Caco-2 (cell line): ENCODE measurements around the gene TKFC. TPM values are rescaled to one million over a fixed set of nuclear protein-coding genes. Genes with fewer than 3 reads are reported as not detected.

Source experiments
- BruUV-seq: library from RNA; stranded (reverse); fragments of 400-500 nt; replicated peaks from 2 replicates; lab custom pipeline; 2021; lab: Mats Ljungman, UMichigan
- CTCF ChIA-PET: fragments of 300-600 bp; sonication (Branson Sonifier 250); formaldehyde crosslinking; loops from one replicate; lab custom pipeline; 2022; ENCODE audit warnings: antibody characterized with exemption; lab: Charles Lee
- POLR2A ChIA-PET: fragments of 300-600 bp; sonication (Branson Sonifier 250); formaldehyde crosslinking; loops from one replicate; lab custom pipeline; 2022; ENCODE audit warnings: antibody characterized with exemption; lab: Charles Lee
- DNase-seq, 2 experiments: peaks; one replicate each; pipeline versions ENCODE4 v3.0.0 to v3.0.0-alpha.2; 2020 to 2022
- H3K27me3 ChIP-seq: replicated peaks from 2 replicates; pipeline ENCODE4 v1.6.0; 2011; ENCODE audit warnings: low read length; ENCODE audit not compliant: control insufficient read depth, insufficient read depth
- H3K36me3 ChIP-seq: 2 replicates; pipeline ENCODE4 v1.5.1; 2011; ENCODE audit warnings: low read length; ENCODE audit not compliant: control insufficient read depth, insufficient read depth
- H3K4me1 ChIP-seq: fragments of 250-450 bp; sonication (Bioruptor Pico); 2 replicates; pipeline ENCODE4 v1.5.1; 2020; ENCODE audit warnings: mild to moderate bottlenecking
- H3K4me3 ChIP-seq: 2 replicates; pipeline ENCODE4 v1.5.1; 2011; ENCODE audit warnings: low read depth, mild to moderate bottlenecking, control low read depth, low read length
- H3K9me3 ChIP-seq: fragments of 250-450 bp; sonication (Bioruptor Pico); 2 replicates; pipeline ENCODE4 v1.5.1; 2020; ENCODE audit warnings: mild to moderate bottlenecking, moderate library complexity
- H3K27ac Mint-ChIP-seq: one replicate; pipeline ENCODE4 v1.8.0; 2022; ENCODE audit warnings: mixed read lengths; ENCODE audit not compliant: unreplicated experiment
- H3K27me3 Mint-ChIP-seq: one replicate; pipeline ENCODE4 v1.8.0; 2022; ENCODE audit warnings: mixed read lengths; ENCODE audit not compliant: insufficient read depth, unreplicated experiment
- H3K36me3 Mint-ChIP-seq: one replicate; pipeline ENCODE4 v1.8.0; 2022; ENCODE audit warnings: mild to moderate bottlenecking, mixed read lengths; ENCODE audit not compliant: insufficient read depth, unreplicated experiment
- H3K4me1 Mint-ChIP-seq: one replicate; pipeline ENCODE4 v1.8.0; 2022; ENCODE audit warnings: low read depth, mixed read lengths; ENCODE audit not compliant: unreplicated experiment
- H3K4me3 Mint-ChIP-seq: one replicate; pipeline ENCODE4 v1.8.0; 2022; ENCODE audit warnings: mild to moderate bottlenecking, moderate library complexity, mixed read lengths; ENCODE audit not compliant: unreplicated experiment
- H3K9me3 Mint-ChIP-seq: one replicate; pipeline ENCODE4 v1.8.0; 2022; ENCODE audit warnings: mixed read lengths; ENCODE audit not compliant: unreplicated experiment
- intact Hi-C: fragments of 100-400 bp; cut with micrococcal nuclease; formaldehyde crosslinking; loops from one replicate; pipeline ENCODE4 v1.10.0; 2022; ENCODE audit not compliant: unreplicated experiment
- total RNA-seq: library from RNA; stranded (reverse); gene quantifications from 2 replicates; pipeline ENCODE4 v1.2.3, GENCODE V29; 2022
- TF ChIP-seq, protein P1 (sequence below), 2 experiments: fragments of 200-600 bp in 1 of 2; IDR thresholded peaks; 1 replicate in 1 of 2; 2 replicates in 1 of 2; pipeline versions ENCODE4 v1.5.1 to v1.8.0; 2011 to 2022; ENCODE audit warnings: antibody characterized with exemption in 1 of 2, control low read depth in 1 of 2, inconsistent platforms in 1 of 2, low read depth in 1 of 2, low read length in 1 of 2, mild to moderate bottlenecking in 1 of 2, moderate library complexity in 1 of 2; ENCODE audit not compliant: insufficient read depth in 1 of 2, severe bottlenecking in 1 of 2, unreplicated experiment in 1 of 2

TKFC gene
- total RNA-seq, 1 experiment from 2014 or later: 99.0 TPM

DNA sequence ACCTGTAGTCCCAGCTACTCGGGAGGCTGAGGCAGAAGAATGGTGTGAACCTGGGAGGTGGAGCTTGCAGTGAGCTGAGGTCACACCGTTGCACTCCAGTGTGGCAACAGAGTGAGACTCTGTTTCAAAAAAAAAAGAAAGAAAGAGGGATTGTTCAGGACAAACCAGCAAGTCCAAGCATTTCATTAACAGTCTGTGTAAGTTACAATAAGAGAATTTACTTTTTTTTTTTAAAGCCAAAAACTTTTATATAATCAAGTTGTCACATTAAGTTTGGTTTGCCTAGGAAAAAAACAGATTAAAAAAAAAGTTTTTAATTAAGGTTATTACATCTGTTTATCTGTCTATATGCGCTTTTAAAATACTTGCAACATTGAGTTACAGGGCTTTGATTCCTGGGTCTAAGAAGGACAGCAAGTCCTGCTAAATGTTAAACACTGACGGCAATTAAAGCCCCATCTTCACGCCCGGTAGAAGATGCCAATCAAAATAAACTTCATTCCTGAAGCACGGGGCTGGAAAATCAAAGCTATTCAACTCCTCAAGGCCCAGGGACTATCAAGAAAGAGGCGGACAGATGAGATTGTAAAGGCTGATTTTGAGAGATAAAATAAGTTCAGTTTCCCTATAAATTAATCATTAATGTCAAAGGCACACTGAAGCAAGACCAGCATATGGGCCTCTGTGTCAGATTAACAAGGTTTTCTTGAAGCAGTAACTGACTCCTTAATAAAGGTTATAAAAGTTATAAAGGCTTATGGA is 39.8 kb downstream of the TKFC start:
- Mint-ChIP-seq H3K4me1 (no peaks in the 10 kb centered on the region), H3K27me3 (no peaks in the 10 kb centered on the region), H3K36me3 (peaks cover 48% of the 10 kb centered on the region), H3K27ac (no peak overlapping the region), H3K9me3 (no peaks in the 10 kb centered on the region), H3K4me3 (no peak overlapping the region)
- Histone ChIP-seq H3K9me3 (peaks cover 8% of the 10 kb centered on the region), H3K4me1 (peaks cover 12% of the 10 kb centered on the region), H3K27me3 (no peaks in the 10 kb centered on the region), H3K36me3 (no peaks in the 10 kb centered on the region), H3K4me3 (no peak overlapping the region)
- CTCF ChIA-PET: no interaction called here
- intact Hi-C loops: no loop called here
- POLR2A ChIA-PET: interaction anchor here (0.9 kb wide), 1 partner anchor 12 kb away, joined by 7 read pairs; no protein-coding TSS in a partner anchor
- BruUV-seq: no TSS peak
- no peak for DNase-seq
- TF ChIP-seq, protein P1, sequence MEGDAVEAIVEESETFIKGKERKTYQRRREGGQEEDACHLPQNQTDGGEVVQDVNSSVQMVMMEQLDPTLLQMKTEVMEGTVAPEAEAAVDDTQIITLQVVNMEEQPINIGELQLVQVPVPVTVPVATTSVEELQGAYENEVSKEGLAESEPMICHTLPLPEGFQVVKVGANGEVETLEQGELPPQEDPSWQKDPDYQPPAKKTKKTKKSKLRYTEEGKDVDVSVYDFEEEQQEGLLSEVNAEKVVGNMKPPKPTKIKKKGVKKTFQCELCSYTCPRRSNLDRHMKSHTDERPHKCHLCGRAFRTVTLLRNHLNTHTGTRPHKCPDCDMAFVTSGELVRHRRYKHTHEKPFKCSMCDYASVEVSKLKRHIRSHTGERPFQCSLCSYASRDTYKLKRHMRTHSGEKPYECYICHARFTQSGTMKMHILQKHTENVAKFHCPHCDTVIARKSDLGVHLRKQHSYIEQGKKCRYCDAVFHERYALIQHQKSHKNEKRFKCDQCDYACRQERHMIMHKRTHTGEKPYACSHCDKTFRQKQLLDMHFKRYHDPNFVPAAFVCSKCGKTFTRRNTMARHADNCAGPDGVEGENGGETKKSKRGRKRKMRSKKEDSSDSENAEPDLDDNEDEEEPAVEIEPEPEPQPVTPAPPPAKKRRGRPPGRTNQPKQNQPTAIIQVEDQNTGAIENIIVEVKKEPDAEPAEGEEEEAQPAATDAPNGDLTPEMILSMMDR (IDR thresholded peaks at IDR 0.05; ENCODE audit: insufficient read depth in 1 of 2, low read depth in 1 of 2, low read length in 1 of 2, severe bottlenecking in 1 of 2, unreplicated experiment in 1 of 2): no peak

DNA sequence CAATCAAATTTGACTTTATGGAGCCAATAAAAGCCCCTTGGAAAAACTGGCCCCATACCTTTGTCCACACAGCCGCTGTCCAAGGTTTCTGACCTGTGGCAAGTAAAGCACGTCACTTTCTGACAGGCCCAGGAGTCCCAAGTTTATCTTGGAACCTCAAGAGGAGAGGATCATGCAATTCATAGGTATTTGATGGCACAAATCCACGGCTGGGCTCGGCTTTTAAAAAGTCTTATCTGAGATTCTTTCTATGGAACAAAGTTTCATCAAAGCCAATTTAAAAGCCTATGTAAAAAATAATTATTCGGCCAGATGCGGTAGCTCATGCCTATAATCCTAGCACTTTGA is 42.7 kb downstream of the TKFC start:
- ChIA-PET POLR2A (no interaction called here), CTCF (interaction anchor here (1.8 kb wide), 1 partner anchor 9 kb away, joined by 4 read pairs; no protein-coding TSS in a partner anchor)
- intact Hi-C loops: no loop called here

DNA sequence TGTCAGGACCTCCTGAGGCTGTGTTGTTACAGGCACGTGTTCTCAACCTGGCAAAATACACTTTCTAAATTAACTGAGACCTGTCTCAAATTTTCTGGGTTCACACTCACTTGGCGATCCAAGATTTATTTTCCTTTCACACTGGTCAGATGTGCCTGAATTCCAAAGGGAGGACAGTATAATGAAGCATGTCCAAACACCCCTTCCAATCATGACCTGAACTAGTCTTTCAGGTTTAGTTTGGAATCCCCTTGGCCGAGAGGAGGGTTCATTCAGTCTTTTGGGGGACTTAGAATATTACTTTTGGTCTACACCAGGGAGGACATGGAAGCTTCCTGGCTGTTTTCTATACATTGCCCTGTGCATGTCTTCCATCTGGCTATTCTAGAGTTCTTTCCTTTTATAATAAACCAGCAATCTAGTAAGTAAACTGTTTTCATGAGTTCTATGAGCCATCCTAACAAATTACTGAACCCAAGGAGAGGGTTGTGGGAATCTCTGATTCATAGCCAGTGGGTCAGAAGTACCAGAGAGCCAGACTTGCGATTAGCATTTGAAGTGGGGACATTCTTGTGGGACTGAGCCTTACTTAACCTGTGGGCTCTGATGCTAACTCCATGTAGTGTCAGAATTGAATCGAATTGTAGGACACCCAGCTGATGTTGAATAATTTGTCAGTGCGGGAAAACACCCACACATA is 44.6 kb downstream of the TKFC start:
- Mint-ChIP-seq H3K4me1 (peaks cover 7% of the 10 kb centered on the region), H3K4me3 (no peak overlapping the region), H3K27me3 (no peaks in the 10 kb centered on the region), H3K9me3 (no peaks in the 10 kb centered on the region), H3K27ac (no peak overlapping the region), H3K36me3 (peaks cover 2% of the 10 kb centered on the region)
- Histone ChIP-seq H3K4me1 (peaks cover 12% of the 10 kb centered on the region), H3K27me3 (no peaks in the 10 kb centered on the region), H3K9me3 (peaks cover 8% of the 10 kb centered on the region), H3K4me3 (no peak overlapping the region), H3K36me3 (no peaks in the 10 kb centered on the region)
- POLR2A ChIA-PET: no interaction called here
- no TSS peak for BruUV-seq
- TF ChIP-seq, protein P1 (IDR thresholded peaks at IDR 0.05; ENCODE audit: insufficient read depth in 1 of 2, low read depth in 1 of 2, low read length in 1 of 2, severe bottlenecking in 1 of 2, unreplicated experiment in 1 of 2): no peak
- CTCF ChIA-PET: no interaction called here
- intact Hi-C loops: no loop called here
- DNase-seq: no peak

More for the DNA sequence above, 42.7 kb downstream of the TKFC start:
- H3K4me3 Mint-ChIP-seq: no peak overlapping the region
- no peak overlapping the region for H3K27ac Mint-ChIP-seq
- no peaks in the 10 kb centered on the region for H3K9me3 Mint-ChIP-seq
- H3K9me3 ChIP-seq: peaks cover 8% of the 10 kb centered on the region
- no peak overlapping the region for H3K4me3 ChIP-seq
- H3K4me1 Mint-ChIP-seq: peaks cover 7% of the 10 kb centered on the region
- DNase-seq: no peak
- no peaks in the 10 kb centered on the region for H3K36me3 ChIP-seq
- no peaks in the 10 kb centered on the region for H3K27me3 Mint-ChIP-seq
- H3K36me3 Mint-ChIP-seq: peaks cover 19% of the 10 kb centered on the region
- no TSS peak for BruUV-seq
- no peaks in the 10 kb centered on the region for H3K27me3 ChIP-seq
- peaks cover 12% of the 10 kb centered on the region for H3K4me1 ChIP-seq
- TF ChIP-seq, protein P1 (IDR thresholded peaks at IDR 0.05; ENCODE audit: insufficient read depth in 1 of 2, low read depth in 1 of 2, low read length in 1 of 2, severe bottlenecking in 1 of 2, unreplicated experiment in 1 of 2): no peak
